CD4-positive, CD25-positive, alpha-beta regulatory T cell (primary cell): ENCODE measurements around the gene SNAP29. TPM values are rescaled to one million over a fixed set of nuclear protein-coding genes. Genes with fewer than 3 reads are reported as not detected.
A peak's percentile ranks its signal among the peaks of the same experiment; 100 is the strongest.
"Not testable (repeated sequence)": the region's sequence is repeated elsewhere in the genome, so short reads cannot be mapped to it uniquely, and the experiment has no call there.

Source experiments
- ATAC-seq, 2 donors: fragments of 150-1000 bp; cut with Tn5 transposase; one replicate each; pipeline ENCODE4 v1.10.0; 2021; ENCODE audit warnings: low read depth in 2 of 2, moderate number of reproducible peaks in 2 of 2, moderate library complexity in 1 of 2
- DNase-seq, 3 donors: peaks; one replicate each; pipeline versions ENCODE4 v3.0.0 to v3.0.0-alpha.2; 2012 to 2022; ENCODE audit warnings: mixed read lengths in 1 of 3
- H3K27ac ChIP-seq: one replicate; pipeline ENCODE4 v1.7.0; 2013; ENCODE audit warnings: mild to moderate bottlenecking, low read length; ENCODE audit not compliant: insufficient read depth, poor library complexity, severe bottlenecking
- H3K27me3 ChIP-seq: one replicate; pipeline ENCODE4 v1.7.0; 2013; ENCODE audit warnings: low read length; ENCODE audit not compliant: control insufficient read depth, insufficient read depth
- H3K36me3 ChIP-seq: one replicate; pipeline ENCODE4 v1.7.0; 2013; ENCODE audit warnings: mild to moderate bottlenecking, low read length, moderate library complexity; ENCODE audit not compliant: control insufficient read depth, insufficient read depth
- H3K4me1 ChIP-seq: 2 replicates; pipeline ENCODE4 v1.7.0; 2013; ENCODE audit warnings: mild to moderate bottlenecking, low read length; ENCODE audit not compliant: insufficient read depth, control insufficient read depth, poor library complexity, severe bottlenecking
- H3K4me3 ChIP-seq: one replicate; pipeline ENCODE4 v1.7.0; 2013; ENCODE audit warnings: low read depth, mild to moderate bottlenecking, low read length, moderate library complexity
- H3K9me3 ChIP-seq, 2 experiments: 1 replicate in 1 of 2; 2 replicates in 1 of 2; pipeline ENCODE4 v1.7.0; 2013; ENCODE audit warnings: low read length in 2 of 2, mild to moderate bottlenecking in 1 of 2, moderate library complexity in 1 of 2; ENCODE audit not compliant: control insufficient read depth in 2 of 2
- H3K27ac Mint-ChIP-seq, 3 donors: one replicate each; pipeline ENCODE4 v1.8.0; 2020 to 2022; ENCODE audit warnings: mild to moderate bottlenecking in 3 of 3, mixed read lengths in 3 of 3, moderate library complexity in 2 of 3
- H3K27me3 Mint-ChIP-seq: one replicate; pipeline ENCODE4 v1.8.0; 2022; ENCODE audit warnings: mild to moderate bottlenecking, mixed read lengths
- H3K36me3 Mint-ChIP-seq: one replicate; pipeline ENCODE4 v1.8.0; 2020; ENCODE audit warnings: mixed read lengths
- H3K4me1 Mint-ChIP-seq, 4 donors: one replicate each; pipeline ENCODE4 v1.8.0; 2020 to 2022; ENCODE audit warnings: mixed read lengths in 4 of 4, mild to moderate bottlenecking in 1 of 4
- H3K4me3 Mint-ChIP-seq, 4 donors: one replicate each; pipeline ENCODE4 v1.8.0; 2020 to 2022; ENCODE audit warnings: mild to moderate bottlenecking in 4 of 4, mixed read lengths in 4 of 4, moderate library complexity in 3 of 4
- H3K9me3 Mint-ChIP-seq, 7 donors: one replicate each; pipeline ENCODE4 v1.8.0; 2020 to 2022; ENCODE audit warnings: mixed read lengths in 7 of 7, mild to moderate bottlenecking in 3 of 7, moderate library complexity in 2 of 7
- polyA plus RNA-seq, 4 donors: library from polyadenylated mRNA; unstranded; fragments of 300-500 nt; fragmentation: Illumina TruSeq; gene quantifications; one replicate each; pipeline ENCODE4 v1.2.3, GENCODE V29; 2021
- total RNA-seq: library from RNA; stranded (reverse); gene quantifications from one replicate; pipeline ENCODE4 v1.2.3, GENCODE V29; 2022

Gene SNAP29
- total and polyA plus RNA-seq, 5 donors from 2014 or later = 20.1 to 34.0 (median 23.1) TPM

- Histone ChIP-seq H3K4me3 (no peak overlapping the region), H3K9me3 (no peaks in the 10 kb centered on the region), H3K27ac (no peak overlapping the region), H3K27me3 (no peaks in the 10 kb centered on the region), H3K36me3 (no peaks in the 10 kb centered on the region), H3K4me1 (no peaks in the 10 kb centered on the region)
- no peak overlapping the region for H3K27ac Mint-ChIP-seq
- H3K4me1 Mint-ChIP-seq = peaks cover 0 to 4% (median under 1%) of the 10 kb centered on the region in 4 donors
- no peak overlapping the region for H3K4me3 Mint-ChIP-seq
- ATAC-seq (no peak), DNase-seq (no peak)
- H3K27me3 Mint-ChIP-seq = peaks cover 10% of the 10 kb centered on the region
- no peaks in the 10 kb centered on the region for H3K36me3 Mint-ChIP-seq
- peaks cover 0 to 1% (median 0%) of the 10 kb centered on the region in 7 donors for H3K9me3 Mint-ChIP-seq
Observed at GRCh38 chr22:20899827-20900423, 41.1 kb downstream of the SNAP29 start.

- ATAC-seq, H3K4me1 ChIP-seq, H3K36me3 Mint-ChIP-seq, H3K4me3 Mint-ChIP-seq, DNase-seq, H3K27ac ChIP-seq, H3K36me3 ChIP-seq, H3K9me3 ChIP-seq, H3K4me1 Mint-ChIP-seq, H3K4me3 ChIP-seq, H3K9me3 Mint-ChIP-seq, H3K27me3 ChIP-seq, H3K27ac Mint-ChIP-seq: not testable (repeated sequence)
- peaks cover 18% of the 10 kb centered on the region for H3K27me3 Mint-ChIP-seq
Observed at GRCh38 chr22:20901093-20902033, 42.6 kb downstream of the SNAP29 start.

- H3K27ac Mint-ChIP-seq = peak overlapping the region in 1 of 3 donors; percentile 67
Observed at GRCh38 chr22:20903093-20903492, 44.3 kb downstream of the SNAP29 start.

GRCh38 chr22:20904008-20904979, 45.5 kb downstream of the SNAP29 start:
- no peaks in the 10 kb centered on the region for H3K36me3 ChIP-seq
- no peak overlapping the region for H3K27ac ChIP-seq
- no peak overlapping the region for H3K4me3 Mint-ChIP-seq
- H3K4me3 ChIP-seq = no peak overlapping the region
- ATAC-seq (no peak), DNase-seq (no peak)
- H3K27me3 Mint-ChIP-seq = peaks cover 18% of the 10 kb centered on the region
- H3K4me1 ChIP-seq = no peaks in the 10 kb centered on the region
- H3K9me3 ChIP-seq = no peaks in the 10 kb centered on the region
- H3K9me3 Mint-ChIP-seq = peaks cover 0 to 1% (median 0%) of the 10 kb centered on the region in 7 donors
- peaks cover 6% of the 10 kb centered on the region for H3K27me3 ChIP-seq
- peaks cover 0 to 4% (median 0%) of the 10 kb centered on the region in 4 donors for H3K4me1 Mint-ChIP-seq
- no peak overlapping the region for H3K27ac Mint-ChIP-seq
- no peaks in the 10 kb centered on the region for H3K36me3 Mint-ChIP-seq

More at GRCh38 chr22:20903093-20903492, 44.3 kb downstream of the SNAP29 start:
- no peak overlapping the region for H3K4me3 Mint-ChIP-seq
- H3K36me3 Mint-ChIP-seq = no peaks in the 10 kb centered on the region
- peaks cover 0 to 4% (median 0%) of the 10 kb centered on the region in 4 donors for H3K4me1 Mint-ChIP-seq
- Histone ChIP-seq H3K4me3 (no peak overlapping the region), H3K9me3 (no peaks in the 10 kb centered on the region), H3K4me1 (no peaks in the 10 kb centered on the region), H3K27me3 (peaks cover 6% of the 10 kb centered on the region), H3K36me3 (no peaks in the 10 kb centered on the region), H3K27ac (no peak overlapping the region)
- ATAC-seq (no peak), DNase-seq (no peak)
- H3K27me3 Mint-ChIP-seq = peaks cover 18% of the 10 kb centered on the region
- peaks cover 0 to 1% (median 0%) of the 10 kb centered on the region in 7 donors for H3K9me3 Mint-ChIP-seq

GRCh38 chr22:20904980-20905355, 46.2 kb downstream of the SNAP29 start:
- no peak overlapping the region for H3K27ac Mint-ChIP-seq
- no peak overlapping the region for H3K27ac ChIP-seq

GRCh38 chr22:20905415-20906386, 46.9 kb downstream of the SNAP29 start:
- H3K27me3 ChIP-seq = peaks cover 6% of the 10 kb centered on the region
- H3K4me1 Mint-ChIP-seq = peaks cover 0 to 2% (median under 1%) of the 10 kb centered on the region in 4 donors
- H3K9me3 Mint-ChIP-seq = peaks cover 0 to 1% (median 0%) of the 10 kb centered on the region in 7 donors
- no peak for ATAC-seq
- peaks cover 18% of the 10 kb centered on the region for H3K27me3 Mint-ChIP-seq
- H3K9me3 ChIP-seq = no peaks in the 10 kb centered on the region
- H3K4me3 ChIP-seq = no peak overlapping the region
- no peaks in the 10 kb centered on the region for H3K36me3 ChIP-seq
- no peaks in the 10 kb centered on the region for H3K36me3 Mint-ChIP-seq
- no peaks in the 10 kb centered on the region for H3K4me1 ChIP-seq
- no peak overlapping the region for H3K27ac ChIP-seq
- no peak for DNase-seq
- H3K27ac Mint-ChIP-seq = no peak overlapping the region
- no peak overlapping the region for H3K4me3 Mint-ChIP-seq

More at GRCh38 chr22:20904980-20905355, 46.2 kb downstream of the SNAP29 start:
- no peaks in the 10 kb centered on the region for H3K36me3 ChIP-seq
- DNase-seq (no peak), ATAC-seq (no peak)
- H3K9me3 ChIP-seq = no peaks in the 10 kb centered on the region
- H3K4me3 ChIP-seq = no peak overlapping the region
- H3K9me3 Mint-ChIP-seq = peaks cover 0 to 1% (median 0%) of the 10 kb centered on the region in 7 donors
- peaks cover 6% of the 10 kb centered on the region for H3K27me3 ChIP-seq
- H3K4me1 Mint-ChIP-seq = peaks cover 0 to 4% (median under 1%) of the 10 kb centered on the region in 4 donors
- no peaks in the 10 kb centered on the region for H3K36me3 Mint-ChIP-seq
- H3K27me3 Mint-ChIP-seq = peaks cover 18% of the 10 kb centered on the region
- H3K4me3 Mint-ChIP-seq = no peak overlapping the region
- H3K4me1 ChIP-seq = no peaks in the 10 kb centered on the region
